Measurements from ENCODE around the gene PCGF2.

GRCh38 chr17:38732376-38733281 is 15.5 kb downstream of the PCGF2 start:
- TF ChIP-seq TCF12 (IDR thresholded peaks at IDR 0.05; ENCODE audit: low read depth, low read length) (no peak), POLR2AphosphoS5 (IDR thresholded peaks at IDR 0.05; ENCODE audit: low read depth, low read length) (no peak), CTCF (IDR thresholded peaks at IDR 0.05; ENCODE audit: control extremely low read depth in 1 of 3, insufficient read depth in 1 of 3, low read depth in 1 of 3, low read length in 3 of 3) (no peak), CHD1 (IDR thresholded peaks at IDR 0.05; ENCODE audit: low read depth, low read length) (no peak), EP300 (IDR thresholded peaks at IDR 0.05; ENCODE audit: borderline replicate concordance in 1 of 2, low read depth in 2 of 2, low read length in 2 of 2) (no peak), SP1 (IDR thresholded peaks at IDR 0.05; ENCODE audit: low read depth, low read length) (no peak), TEAD4 (IDR thresholded peaks at IDR 0.05; ENCODE audit: low read depth, low read length) (no peak), ZNF274 (IDR thresholded peaks at IDR 0.05; ENCODE audit: borderline replicate concordance, extremely low read depth, low read length) (no peak)
